Measurements from ENCODE around the gene ALCAM. TPM values are rescaled to one million over a fixed set of nuclear protein-coding genes. Genes with fewer than 3 reads are reported as not detected.

ALCAM gene
- total and polyA plus RNA-seq, 2 donors (not counting 3 experiments of a cell fraction or from before 2014, with no cell fraction given): 46.3 to 118 TPM

DNA sequence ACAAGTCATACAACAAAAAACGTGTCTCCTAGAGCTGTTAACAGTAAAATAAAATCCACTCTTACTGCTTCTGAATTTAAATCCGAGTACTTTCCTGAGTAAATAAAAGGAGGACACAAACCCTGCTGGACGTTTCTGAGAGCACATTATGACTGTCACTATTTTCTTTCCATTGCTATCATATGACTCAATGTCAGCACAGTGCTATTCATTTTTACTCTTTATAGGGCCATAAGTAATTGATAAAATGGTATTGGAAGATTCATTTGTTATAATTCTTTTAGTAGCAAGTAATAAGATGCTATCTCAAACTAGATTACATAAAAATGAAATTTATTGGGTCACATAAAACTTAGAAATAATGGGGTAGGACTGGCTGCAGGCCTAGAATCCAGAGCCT lies 68.6 kb downstream of the ALCAM start:
- H3K4me2 ChIP-seq (ENCODE audit: insufficient read depth, low read length): no peak overlapping the region
- FAIRE-seq (no peak), DNase-seq (ENCODE audit: low read depth, low spot score) (no peak)
- H3K36me3 ChIP-seq (ENCODE audit: control insufficient read depth in 2 of 2, extremely low read depth in 1 of 2, insufficient read depth in 2 of 2, low read length in 2 of 2): no peaks in the 10 kb centered on the region
- TF ChIP-seq, protein P1, sequence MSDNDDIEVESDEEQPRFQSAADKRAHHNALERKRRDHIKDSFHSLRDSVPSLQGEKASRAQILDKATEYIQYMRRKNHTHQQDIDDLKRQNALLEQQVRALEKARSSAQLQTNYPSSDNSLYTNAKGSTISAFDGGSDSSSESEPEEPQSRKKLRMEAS (IDR thresholded peaks at IDR 0.05; ENCODE audit: insufficient read depth, insufficient read length): no peak
- TF ChIP-seq EZH2 (IDR thresholded peaks at IDR 0.05; ENCODE audit: borderline replicate concordance, low read depth, low read length, severe bottlenecking) (no peak), POLR2AphosphoS5 (IDR thresholded peaks at IDR 0.05; ENCODE audit: insufficient read depth, low read depth, low read length) (no peak), GATA2 (IDR thresholded peaks at IDR 0.05; ENCODE audit: insufficient read depth, insufficient read length, low read depth, low read length) (no peak), MYC (IDR thresholded peaks at IDR 0.05; ENCODE audit: low read depth, low read length) (no peak), POLR2A (IDR thresholded peaks at IDR 0.05; ENCODE audit: low read depth, low read length) (no peak), FOS (IDR thresholded peaks at IDR 0.05; ENCODE audit: borderline replicate concordance, insufficient read depth, low read length) (no peak), JUN (IDR thresholded peaks at IDR 0.05; ENCODE audit: borderline replicate concordance, insufficient read depth, insufficient read length, low read depth) (no peak)
- TF ChIP-seq, protein P2, sequence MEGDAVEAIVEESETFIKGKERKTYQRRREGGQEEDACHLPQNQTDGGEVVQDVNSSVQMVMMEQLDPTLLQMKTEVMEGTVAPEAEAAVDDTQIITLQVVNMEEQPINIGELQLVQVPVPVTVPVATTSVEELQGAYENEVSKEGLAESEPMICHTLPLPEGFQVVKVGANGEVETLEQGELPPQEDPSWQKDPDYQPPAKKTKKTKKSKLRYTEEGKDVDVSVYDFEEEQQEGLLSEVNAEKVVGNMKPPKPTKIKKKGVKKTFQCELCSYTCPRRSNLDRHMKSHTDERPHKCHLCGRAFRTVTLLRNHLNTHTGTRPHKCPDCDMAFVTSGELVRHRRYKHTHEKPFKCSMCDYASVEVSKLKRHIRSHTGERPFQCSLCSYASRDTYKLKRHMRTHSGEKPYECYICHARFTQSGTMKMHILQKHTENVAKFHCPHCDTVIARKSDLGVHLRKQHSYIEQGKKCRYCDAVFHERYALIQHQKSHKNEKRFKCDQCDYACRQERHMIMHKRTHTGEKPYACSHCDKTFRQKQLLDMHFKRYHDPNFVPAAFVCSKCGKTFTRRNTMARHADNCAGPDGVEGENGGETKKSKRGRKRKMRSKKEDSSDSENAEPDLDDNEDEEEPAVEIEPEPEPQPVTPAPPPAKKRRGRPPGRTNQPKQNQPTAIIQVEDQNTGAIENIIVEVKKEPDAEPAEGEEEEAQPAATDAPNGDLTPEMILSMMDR (IDR thresholded peaks at IDR 0.05; ENCODE audit: extremely low read depth in 1 of 2, insufficient read depth in 1 of 2, low read depth in 1 of 2, low read length in 2 of 2): no peak
- H4K20me1 ChIP-seq (replicated peaks; ENCODE audit: control insufficient read depth, extremely low read depth, insufficient read depth, low read length): no peaks in the 10 kb centered on the region
- intact Hi-C loops (cut with micrococcal nuclease) (no loop called here), dilution Hi-C loops (cut with MboI; ENCODE audit: extremely low pct_ligation_motif_present, low sequenced_read_pairs) (no loop called here)
- H3K4me1 ChIP-seq (ENCODE audit: control insufficient read depth, extremely low read depth, insufficient read depth, low read length): no peaks in the 10 kb centered on the region
- no peak overlapping the region for H3K9ac ChIP-seq (replicated peaks; ENCODE audit: extremely low read depth, insufficient read depth, low read length)
- no peak overlapping the region for H3K27ac ChIP-seq (ENCODE audit: insufficient read depth, low read depth, low read length)
- H3K4me3 ChIP-seq (replicated peaks in 1 of 3; ENCODE audit: insufficient read depth in 1 of 3, low read depth in 1 of 3, low read length in 3 of 3): no peak overlapping the region
- no peak overlapping the region for H2AFZ ChIP-seq (ENCODE audit: low read depth, low read length)
- CTCF ChIA-PET: no interaction called here
- POLR2A ChIA-PET: no interaction called here
- H3K79me2 ChIP-seq (ENCODE audit: control insufficient read depth, insufficient read depth, low read length): peaks cover 2% of the 10 kb centered on the region
- no peaks in the 10 kb centered on the region for H3K9me3 ChIP-seq (replicated peaks; ENCODE audit: control insufficient read depth, insufficient read depth, low read length)
- H3K27me3 ChIP-seq (ENCODE audit: control insufficient read depth in 2 of 2, insufficient read depth in 2 of 2, low read length in 2 of 2): no peaks in the 10 kb centered on the region
- no peaks in the 10 kb centered on the region for H3K9me1 ChIP-seq (replicated peaks; ENCODE audit: control insufficient read depth, extremely low read depth, insufficient read depth, low read length)
- BruUV-seq (replicated peaks): no TSS peak
